ENCODE data around the gene SLC35A2. TPM values are rescaled to one million over a fixed set of nuclear protein-coding genes. Genes with fewer than 3 reads are reported as not detected.

Gene SLC35A2
- total RNA-seq, 2 experiments from 2014 or later: 9.9 to 22.2 TPM

- POLR2A ChIA-PET: interaction anchor here (0.6 kb wide), 1 partner anchor 10 kb away, joined by 4 read pairs; no protein-coding TSS in a partner anchor
- no peaks in the 10 kb centered on the region for H3K9me3 ChIP-seq (ENCODE audit: low read length)
- H3K27ac ChIP-seq (ENCODE audit: low read depth, low read length, poor library complexity, severe bottlenecking): no peak overlapping the region
- peaks cover 26% of the 10 kb centered on the region for H3K79me2 ChIP-seq (ENCODE audit: insufficient read depth, low read depth, low read length)
- no peak overlapping the region for H2AFZ ChIP-seq (ENCODE audit: low read length)
- no peak overlapping the region for H3K4me3 ChIP-seq (ENCODE audit: low read depth, low read length, poor library complexity, severe bottlenecking)
- H4K20me1 ChIP-seq (ENCODE audit: insufficient read depth, low read length): peaks cover 5% of the 10 kb centered on the region; the same call in 1 of the 2 replicates
- BruUV-seq (replicated peaks): no TSS peak
- no peak for DNase-seq (ENCODE audit: low spot score)
- TF ChIP-seq CTCF (conservative IDR thresholded peaks at IDR 0.05; ENCODE audit: low read length) (no peak), EZH2phosphoT487 (IDR thresholded peaks at IDR 0.05; ENCODE audit: borderline replicate concordance, low read depth, low read length) (no peak)
- intact Hi-C loops (cut with micrococcal nuclease; ENCODE audit: unreplicated experiment): loop anchor here (5.0 to 10.0 kb wide), 2 partner anchors 89 to 246 kb away; partner anchors contain the start of gene HDAC6
- CTCF ChIA-PET (ENCODE audit: unreplicated experiment): no interaction called here
- H3K36me3 ChIP-seq (ENCODE audit: insufficient read depth, low read length): peaks cover 15% of the 10 kb centered on the region; the same call in 1 of the 2 replicates
- H3K4me1 ChIP-seq (ENCODE audit: insufficient read depth, low read length, poor library complexity, severe bottlenecking): peaks cover 24% of the 10 kb centered on the region
- H3K4me2 ChIP-seq (ENCODE audit: low read length): no peak overlapping the region
- no peaks in the 10 kb centered on the region for H3K9me2 ChIP-seq (ENCODE audit: insufficient read depth, low read length)
Observed at GRCh38 chrX:48893556-48894348, 17.7 kb downstream of the SLC35A2 start.

GRCh38 chrX:48892896-48893295 is 18.6 kb downstream of the SLC35A2 start:
- H3K9me2 ChIP-seq (ENCODE audit: insufficient read depth, low read length): no peaks in the 10 kb centered on the region
- H3K4me2 ChIP-seq (ENCODE audit: low read length): no peak overlapping the region
- CTCF ChIA-PET (ENCODE audit: unreplicated experiment): no interaction called here
- POLR2A ChIA-PET: interaction anchor here (0.6 kb wide), 1 partner anchor 66 kb away, joined by 3 read pairs; no protein-coding TSS in a partner anchor
- TF ChIP-seq CTCF (conservative IDR thresholded peaks at IDR 0.05; ENCODE audit: low read length): no peak
- TF ChIP-seq EZH2phosphoT487 (IDR thresholded peaks at IDR 0.05; ENCODE audit: borderline replicate concordance, low read depth, low read length): no peak
- H3K36me3 ChIP-seq (ENCODE audit: insufficient read depth, low read length): peaks cover 15% of the 10 kb centered on the region; the same call in 1 of the 2 replicates
- H3K9me3 ChIP-seq (ENCODE audit: low read length): no peaks in the 10 kb centered on the region
- H3K4me1 ChIP-seq (ENCODE audit: insufficient read depth, low read length, poor library complexity, severe bottlenecking): peaks cover 24% of the 10 kb centered on the region
- no peak overlapping the region for H3K27ac ChIP-seq (ENCODE audit: low read depth, low read length, poor library complexity, severe bottlenecking)
- H3K79me2 ChIP-seq (ENCODE audit: insufficient read depth, low read depth, low read length): peaks cover 20% of the 10 kb centered on the region
- DNase-seq (ENCODE audit: low spot score): no peak
- peaks cover 5% of the 10 kb centered on the region; the same call in 1 of the 2 replicates for H4K20me1 ChIP-seq (ENCODE audit: insufficient read depth, low read length)
- BruUV-seq (replicated peaks): no TSS peak
- no peak overlapping the region for H2AFZ ChIP-seq (ENCODE audit: low read length)
- intact Hi-C loops (cut with micrococcal nuclease; ENCODE audit: unreplicated experiment): loop anchor here (5.0 to 10.0 kb wide), 2 partner anchors 88 to 246 kb away; partner anchors contain the start of gene HDAC6
- no peak overlapping the region for H3K4me3 ChIP-seq (ENCODE audit: low read depth, low read length, poor library complexity, severe bottlenecking)

Measured in OCI-LY7 (cell line).